Gastroesophageal sphincter (tissue), 3 donors: Measurements from ENCODE around the gene UNCX.

Source experiments
- CTCF ChIP-seq, 4 experiments: fragments of 200-600 bp in 2 of 4; fragments of 450-650 bp in 2 of 4; sonication (generic) in 1 of 4; IDR thresholded peaks; one replicate each; pipeline ENCODE4 v1.5.1; 2017 to 2019; ENCODE audit warnings: antibody characterized with exemption in 4 of 4, mild to moderate bottlenecking in 2 of 4, moderate library complexity in 2 of 4
- EP300 ChIP-seq: sonication (generic); formaldehyde crosslinking; IDR thresholded peaks from one replicate; pipeline ENCODE4 v1.6.1; 2017; ENCODE audit warnings: antibody characterized with exemption, mild to moderate bottlenecking
- POLR2A ChIP-seq, 2 donors: fragments of 450-650 bp; IDR thresholded peaks; one replicate each; pipeline ENCODE4 v1.6.1; 2017; ENCODE audit warnings: antibody characterized with exemption in 2 of 2, mild to moderate bottlenecking in 2 of 2, moderate library complexity in 1 of 2
- POLR2AphosphoS5 ChIP-seq: sonication (generic); formaldehyde crosslinking; IDR thresholded peaks from one replicate; pipeline ENCODE4 v1.6.1; 2017; ENCODE audit warnings: antibody characterized with exemption

- TF ChIP-seq CTCF (IDR thresholded peaks at IDR 0.05) (no peak), POLR2AphosphoS5 (no peak), POLR2A (IDR thresholded peaks at IDR 0.05) (no peak), EP300 (no peak)
Measured at GRCh38 chr7:1227814-1228544, 4.7 kb upstream of the UNCX start.
